Esophagus muscularis mucosa (tissue), 4 donors: ENCODE data around the gene WNT7A.

Experiments used
- EP300 ChIP-seq: sonication (generic); formaldehyde crosslinking; IDR thresholded peaks from one replicate; pipeline ENCODE4 v1.6.1; 2017; ENCODE audit warnings: antibody characterized with exemption
- POLR2A ChIP-seq: fragments of 450-650 bp; IDR thresholded peaks from one replicate; pipeline ENCODE4 v1.6.1; 2017; ENCODE audit warnings: antibody characterized with exemption, moderate library complexity, mild to moderate bottlenecking, low read depth
- POLR2AphosphoS5 ChIP-seq, 2 donors: sonication (generic); formaldehyde crosslinking; IDR thresholded peaks; one replicate each; pipeline ENCODE4 v1.6.1; 2017; ENCODE audit warnings: antibody characterized with exemption in 2 of 2
- TF ChIP-seq, protein P1 (sequence below), 3 experiments: fragments of 200-600 bp in 2 of 3; fragments of 450-650 bp in 1 of 3; sonication (generic) in 2 of 3; IDR thresholded peaks; one replicate each; pipeline ENCODE4 v1.5.1; 2017 to 2019; ENCODE audit warnings: antibody characterized with exemption in 3 of 3, mild to moderate bottlenecking in 2 of 3, moderate library complexity in 1 of 3

DNA sequence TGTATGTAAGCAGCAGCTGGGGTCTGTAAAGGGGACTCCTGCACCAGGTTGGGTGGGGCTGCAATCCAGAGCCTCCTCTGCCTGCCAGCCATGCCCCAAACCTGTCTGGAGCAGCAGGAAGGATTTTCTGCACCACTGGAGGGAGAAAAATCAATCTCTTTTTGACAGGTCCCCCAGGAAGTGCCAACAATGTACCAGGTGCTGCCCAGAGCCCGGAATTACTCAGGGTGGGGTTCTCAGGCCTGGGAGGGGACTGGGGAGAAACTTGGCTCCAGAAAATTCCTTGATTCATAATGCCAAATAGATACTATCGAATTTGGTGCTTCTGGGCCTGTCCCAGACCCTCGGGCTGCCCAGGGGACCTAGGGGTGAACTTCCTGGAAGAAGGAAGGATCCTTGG, 52.6 kb downstream of the WNT7A start:
- TF ChIP-seq, protein P1, sequence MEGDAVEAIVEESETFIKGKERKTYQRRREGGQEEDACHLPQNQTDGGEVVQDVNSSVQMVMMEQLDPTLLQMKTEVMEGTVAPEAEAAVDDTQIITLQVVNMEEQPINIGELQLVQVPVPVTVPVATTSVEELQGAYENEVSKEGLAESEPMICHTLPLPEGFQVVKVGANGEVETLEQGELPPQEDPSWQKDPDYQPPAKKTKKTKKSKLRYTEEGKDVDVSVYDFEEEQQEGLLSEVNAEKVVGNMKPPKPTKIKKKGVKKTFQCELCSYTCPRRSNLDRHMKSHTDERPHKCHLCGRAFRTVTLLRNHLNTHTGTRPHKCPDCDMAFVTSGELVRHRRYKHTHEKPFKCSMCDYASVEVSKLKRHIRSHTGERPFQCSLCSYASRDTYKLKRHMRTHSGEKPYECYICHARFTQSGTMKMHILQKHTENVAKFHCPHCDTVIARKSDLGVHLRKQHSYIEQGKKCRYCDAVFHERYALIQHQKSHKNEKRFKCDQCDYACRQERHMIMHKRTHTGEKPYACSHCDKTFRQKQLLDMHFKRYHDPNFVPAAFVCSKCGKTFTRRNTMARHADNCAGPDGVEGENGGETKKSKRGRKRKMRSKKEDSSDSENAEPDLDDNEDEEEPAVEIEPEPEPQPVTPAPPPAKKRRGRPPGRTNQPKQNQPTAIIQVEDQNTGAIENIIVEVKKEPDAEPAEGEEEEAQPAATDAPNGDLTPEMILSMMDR (IDR thresholded peaks at IDR 0.05), result no peak
- no peak for TF ChIP-seq POLR2AphosphoS5 (IDR thresholded peaks at IDR 0.05)
- no peak for TF ChIP-seq EP300
- no peak for TF ChIP-seq POLR2A
